NCI-H1436 (cell line): ENCODE results near the gene CYB5R4.
"Not testable (repeated sequence)": the region's sequence is repeated elsewhere in the genome, so short reads cannot be mapped to it uniquely, and the experiment has no call there.

Experiments used
- DNase-seq: peaks from one replicate; lab custom pipeline; 2025; lab: John Stamatoyannopoulos, UW

The CYB5R4 gene

DNA sequence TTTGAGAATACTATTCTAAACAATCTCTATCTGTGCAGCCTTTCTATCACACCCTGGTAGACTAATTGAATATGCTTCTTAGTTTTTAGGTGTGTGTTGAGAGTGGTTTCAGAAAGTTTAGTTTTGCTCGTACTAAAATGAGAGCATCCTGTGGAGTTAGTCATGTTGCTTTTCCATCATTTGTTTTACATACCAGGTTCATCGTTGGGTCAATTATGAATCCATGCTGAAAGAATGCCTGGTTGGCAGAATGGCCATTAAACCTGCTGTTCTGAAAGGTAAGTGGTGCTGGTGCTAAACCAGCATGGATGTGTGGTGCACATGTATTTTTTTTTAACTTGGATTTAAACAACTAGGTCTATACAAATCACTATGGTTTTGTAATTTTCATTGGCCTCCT is 49.3 kb downstream of the CYB5R4 start:
- DNase-seq: no peak

DNA sequence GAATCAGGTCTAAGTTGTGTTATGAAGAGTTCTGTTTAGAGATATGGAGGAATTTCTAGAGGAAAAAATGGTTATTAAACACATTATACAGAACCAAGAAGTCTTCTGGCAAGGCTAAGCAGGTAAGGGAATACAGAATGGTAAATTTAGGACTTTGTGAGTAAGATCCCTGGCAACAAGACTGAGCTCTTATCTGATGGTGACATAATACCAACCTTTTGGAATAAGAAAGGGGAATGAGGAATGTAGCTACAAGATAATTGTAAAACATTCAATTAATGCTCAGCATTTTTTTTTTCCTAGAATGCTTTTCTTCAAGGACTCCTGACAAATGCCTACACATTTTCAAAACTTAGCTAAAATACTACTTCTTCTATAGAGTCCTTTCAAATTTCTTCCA is 51.8 kb downstream of the CYB5R4 start:
- DNase-seq: no peak

DNA sequence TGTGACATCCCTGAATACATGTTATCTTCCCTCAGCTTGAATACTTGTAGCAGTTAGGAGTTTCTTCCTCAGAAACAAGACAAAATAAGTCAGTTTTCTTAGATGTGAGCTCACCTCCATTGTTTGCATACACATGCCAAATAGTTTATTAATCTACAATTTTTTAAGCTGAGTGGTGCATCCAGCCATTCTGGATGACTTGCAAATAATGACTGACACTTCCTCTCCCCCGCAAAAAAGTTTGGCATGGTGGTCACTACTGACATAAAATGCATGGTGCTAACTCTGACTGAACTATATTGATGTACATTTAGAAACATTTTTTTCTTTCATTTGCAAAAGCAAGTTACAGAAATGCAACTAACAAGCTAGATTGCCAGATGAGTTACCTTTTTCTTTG is 55.5 kb downstream of the CYB5R4 start:
- DNase-seq: no peak

DNA sequence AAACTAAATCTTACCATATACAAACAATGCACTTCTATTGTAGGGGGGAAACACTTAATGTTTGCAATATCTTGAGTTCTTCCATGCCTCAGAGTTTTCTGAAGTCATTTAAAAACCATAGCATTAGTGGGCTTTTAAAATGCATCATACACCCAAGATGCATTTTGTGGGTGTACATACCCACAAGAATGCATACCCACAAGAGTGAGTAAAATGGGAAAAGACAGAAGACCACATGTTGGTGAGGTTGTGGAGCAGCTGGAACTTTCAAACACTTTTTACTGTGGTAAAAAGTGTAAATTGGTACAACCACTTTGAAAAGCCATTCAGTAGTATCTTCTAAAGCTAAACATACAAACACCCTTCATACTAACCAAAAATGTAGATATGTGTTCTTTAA is 57.5 kb downstream of the CYB5R4 start:
- no peak for DNase-seq

DNA sequence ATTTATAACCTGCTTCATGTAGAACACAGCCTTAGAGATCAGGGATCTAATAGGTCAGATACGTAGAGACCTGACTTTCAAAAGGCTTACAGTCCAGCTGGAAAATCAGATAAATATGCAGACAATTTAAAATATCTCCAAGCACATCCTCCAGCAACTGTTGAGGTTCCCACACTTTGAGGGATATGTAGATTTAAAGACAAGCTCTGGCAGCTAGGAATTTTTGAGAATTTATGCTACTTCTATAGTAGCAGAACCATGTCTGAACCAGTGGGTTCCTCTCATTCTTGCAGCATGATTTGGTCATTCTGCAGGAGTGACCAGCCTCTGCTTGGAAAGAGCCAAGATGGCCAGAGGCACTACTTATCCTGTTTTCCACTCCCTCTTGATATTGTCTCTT is 60.5 kb downstream of the CYB5R4 start:
- DNase-seq: no peak

DNA sequence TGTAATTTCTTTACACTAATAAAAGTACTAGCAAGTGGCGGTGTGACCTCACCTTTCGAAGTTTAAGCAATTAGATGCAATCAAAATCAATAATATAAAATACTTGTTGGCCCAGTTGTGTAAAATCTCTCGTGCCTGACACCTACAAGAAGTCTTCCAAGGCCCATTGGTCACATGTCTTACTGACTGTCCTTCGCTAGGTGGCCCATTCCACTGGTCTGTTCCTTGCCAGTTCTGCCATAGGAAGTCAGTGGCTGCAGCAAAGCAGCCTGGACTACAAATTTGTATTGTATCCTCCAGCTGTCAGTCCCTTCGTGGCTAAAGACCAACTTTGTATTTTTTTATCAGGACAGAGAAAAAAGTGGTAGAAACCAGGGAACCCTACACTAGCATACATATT is 61.8 kb downstream of the CYB5R4 start:
- no peak for DNase-seq

DNA sequence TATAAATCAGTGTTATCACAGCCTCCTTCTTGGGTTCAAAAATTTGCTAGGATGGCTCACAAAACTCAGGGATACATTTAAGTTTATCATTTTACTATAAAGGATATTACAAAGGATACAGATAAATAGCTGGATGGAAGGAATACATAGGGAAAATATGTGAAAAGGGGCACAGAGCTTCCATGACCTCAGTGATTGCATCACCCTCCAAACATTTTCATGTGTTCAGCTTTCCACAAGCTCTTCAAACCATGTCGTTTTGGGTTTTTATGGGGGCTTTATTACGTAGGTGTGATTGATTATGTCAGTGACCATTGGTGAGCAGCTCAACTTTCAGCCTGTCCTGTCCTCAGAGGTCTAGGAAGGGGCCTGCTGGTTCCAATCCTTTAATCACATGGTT is 68.0 kb downstream of the CYB5R4 start:
- DNase-seq: no peak

DNA sequence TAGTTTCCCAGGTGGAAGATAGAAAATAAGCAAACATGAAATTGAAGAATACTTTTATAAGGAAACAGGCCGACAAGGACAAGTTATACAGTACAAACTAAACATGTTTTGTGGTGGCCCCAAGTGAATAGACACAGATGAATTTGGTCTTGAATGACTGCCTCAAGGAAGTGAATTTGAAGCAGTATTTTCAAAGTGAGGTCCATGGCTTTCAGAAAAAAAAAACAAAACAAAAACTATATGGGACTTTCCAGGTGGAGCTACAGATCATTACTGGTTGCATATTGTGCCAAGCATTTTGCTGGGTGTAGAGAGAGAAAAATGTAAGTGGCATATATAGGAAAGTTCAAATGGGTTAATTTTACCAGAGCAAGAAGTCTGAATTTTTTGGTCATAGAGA is 68.8 kb downstream of the CYB5R4 start:
- DNase-seq: no peak

DNA sequence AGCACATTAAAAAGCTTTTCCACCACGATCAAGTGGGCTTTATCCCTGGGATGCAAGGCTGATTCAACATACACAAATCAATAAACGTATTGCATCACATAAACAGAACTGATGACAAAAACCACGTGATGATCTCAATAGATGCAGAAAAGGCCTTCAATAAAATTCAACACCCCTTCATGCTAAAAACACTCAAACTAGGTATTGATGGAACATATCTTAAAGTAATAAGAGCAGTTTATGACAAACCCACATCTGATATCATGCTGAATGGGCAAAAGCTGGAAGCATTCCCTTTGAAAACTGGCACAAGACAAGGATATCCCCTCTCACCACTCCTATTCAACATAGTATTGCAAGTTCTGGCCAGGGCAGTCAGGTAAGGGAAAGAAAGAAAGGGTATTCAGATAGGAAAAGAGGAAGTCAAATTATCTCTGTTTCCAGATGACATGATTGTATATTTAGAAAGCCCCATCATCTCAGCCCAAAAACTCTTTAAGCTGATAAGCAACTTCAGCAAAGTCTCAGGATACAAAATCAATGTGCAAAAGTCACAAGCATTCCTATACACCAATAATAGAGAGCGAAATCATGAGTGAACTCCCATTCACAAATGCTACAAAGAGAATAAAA is 86.8 kb downstream of the CYB5R4 start:
- not testable (repeated sequence) for DNase-seq

DNA sequence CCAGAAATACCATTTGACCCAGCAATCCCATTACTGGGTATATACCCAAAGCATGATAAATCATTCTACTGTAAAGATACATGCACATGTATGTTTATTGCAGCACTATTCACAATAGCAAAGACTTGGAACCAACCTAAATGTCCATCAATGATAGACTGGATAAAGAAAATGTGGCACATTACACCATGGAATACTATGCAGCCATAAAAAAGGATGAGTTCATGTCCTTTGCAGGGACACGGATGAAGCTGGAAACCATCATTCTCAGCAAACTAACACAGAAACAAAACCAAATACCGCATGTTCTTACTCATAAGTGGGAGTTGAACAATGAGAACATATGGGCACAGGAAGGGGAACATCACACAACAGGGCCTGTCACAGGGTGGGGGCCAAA is 88.5 kb downstream of the CYB5R4 start:
- DNase-seq: not testable (repeated sequence)

DNA sequence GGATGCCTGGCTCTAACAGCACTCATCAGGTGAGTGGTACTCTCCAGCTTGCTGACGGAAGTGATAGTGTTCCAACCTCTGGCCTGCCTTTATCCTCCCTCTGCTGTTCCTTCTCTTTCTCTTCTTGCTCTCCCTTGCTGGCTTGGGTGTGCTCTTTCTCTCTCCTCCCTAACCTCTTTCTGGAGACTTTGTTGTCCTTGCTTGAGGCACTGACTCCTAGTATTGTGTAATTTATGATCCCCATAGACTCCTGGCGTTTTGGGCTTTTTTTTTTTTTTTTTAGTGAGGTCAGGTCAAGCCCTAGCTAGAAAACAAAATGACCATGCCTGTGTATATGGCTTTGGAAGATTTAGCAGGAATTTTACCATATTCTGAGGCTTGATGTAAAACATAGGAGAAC is 89.4 kb downstream of the CYB5R4 start:
- DNase-seq: no peak

DNA sequence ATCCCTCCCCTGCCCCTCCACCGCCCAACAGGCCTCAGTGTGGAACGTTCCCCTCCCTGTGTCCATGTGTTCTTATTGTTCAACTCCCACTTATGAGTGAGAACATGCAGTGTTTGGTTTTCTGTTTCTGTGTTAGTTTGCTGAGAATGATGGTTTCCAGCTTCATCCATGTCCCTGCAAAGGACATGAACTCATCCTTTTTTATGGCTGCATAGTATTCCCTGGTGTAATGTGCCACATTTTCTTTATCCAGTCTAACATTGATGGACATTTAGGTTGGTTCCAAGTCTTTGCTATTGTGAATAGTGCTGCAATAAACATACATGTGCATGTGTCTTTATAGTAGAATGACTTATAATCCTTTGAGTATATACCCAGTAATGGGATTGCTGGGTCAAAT is 91.9 kb downstream of the CYB5R4 start:
- not testable (repeated sequence) for DNase-seq

DNA sequence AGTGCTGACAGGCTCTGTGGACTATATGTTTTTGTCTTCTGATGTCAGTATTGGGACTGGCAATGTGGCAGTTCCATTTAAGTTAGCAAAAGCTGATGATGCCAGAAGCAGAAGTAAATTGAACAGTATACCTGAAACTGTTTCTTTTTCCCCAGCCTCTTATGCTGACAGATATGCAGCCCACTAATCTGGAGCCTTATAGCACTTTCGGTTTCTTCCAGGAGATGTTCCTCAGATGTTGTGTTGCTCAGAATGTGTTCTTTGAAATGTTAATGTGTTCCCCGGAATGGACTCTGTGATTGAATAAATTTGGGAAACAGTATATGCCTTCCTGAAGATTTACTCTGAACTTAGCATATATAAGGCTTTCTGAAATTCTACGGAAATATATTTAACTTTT is 93.3 kb downstream of the CYB5R4 start:
- no peak for DNase-seq

DNA sequence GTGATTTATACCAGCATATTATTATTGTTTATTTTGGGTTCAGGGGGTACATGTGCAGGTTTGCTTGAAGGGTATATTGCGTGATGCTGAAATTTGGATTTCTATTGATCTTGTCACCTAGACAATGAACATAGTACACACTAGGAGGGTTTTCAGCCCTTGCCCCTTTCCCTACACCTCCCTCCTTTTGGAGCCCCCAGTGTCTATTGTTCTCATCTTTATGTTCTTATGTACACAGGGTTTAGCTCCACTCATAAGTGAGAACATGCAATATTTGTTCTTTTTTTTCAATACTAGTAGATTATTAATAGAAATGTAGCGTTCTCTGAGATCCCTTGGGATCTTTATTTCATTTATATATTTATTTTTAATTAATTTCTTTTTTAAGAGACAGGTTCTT is 94.9 kb downstream of the CYB5R4 start:
- DNase-seq: no peak

DNA sequence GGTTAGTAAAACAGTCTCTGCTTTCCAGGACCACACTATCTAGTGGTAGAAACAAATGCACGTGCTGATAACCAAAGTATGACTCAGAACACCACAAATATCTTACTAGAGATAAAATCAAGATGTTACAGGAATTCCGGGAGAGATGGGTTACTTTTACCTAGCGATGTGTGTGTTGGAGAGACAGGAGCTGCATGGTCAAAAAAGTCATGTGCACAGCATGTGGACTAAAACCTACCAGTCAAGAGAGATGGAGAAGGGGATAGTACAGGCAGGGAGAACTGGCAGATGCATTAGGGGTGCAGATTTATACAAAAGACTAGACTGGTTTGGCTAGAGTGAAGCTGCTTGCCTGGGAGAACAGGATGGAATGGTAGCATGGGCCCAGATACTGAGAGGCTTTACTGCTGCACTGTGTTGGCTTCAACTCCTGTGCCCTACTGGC is 98.8 kb downstream of the CYB5R4 start:
- DNase-seq: no peak

DNA sequence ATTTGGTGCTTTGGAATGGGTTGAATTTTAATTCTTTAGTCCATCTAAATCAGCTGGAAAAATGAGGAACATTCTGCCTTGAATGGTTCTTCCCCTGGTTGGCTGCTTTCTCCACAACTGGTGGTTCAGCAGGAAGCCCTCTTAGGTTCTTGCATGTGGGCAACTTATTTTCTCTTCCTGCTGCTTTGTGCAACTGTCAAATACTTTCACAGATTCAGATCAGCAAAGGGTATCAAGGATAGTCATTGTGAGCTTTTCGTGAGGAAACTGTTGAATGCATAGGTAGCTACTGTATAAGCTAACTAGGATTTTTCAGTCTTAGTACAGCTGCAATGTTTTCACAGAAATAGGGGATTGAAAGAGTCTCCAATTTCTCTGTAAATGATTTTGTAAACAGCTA is 101.2 kb downstream of the CYB5R4 start:
- DNase-seq: no peak

DNA sequence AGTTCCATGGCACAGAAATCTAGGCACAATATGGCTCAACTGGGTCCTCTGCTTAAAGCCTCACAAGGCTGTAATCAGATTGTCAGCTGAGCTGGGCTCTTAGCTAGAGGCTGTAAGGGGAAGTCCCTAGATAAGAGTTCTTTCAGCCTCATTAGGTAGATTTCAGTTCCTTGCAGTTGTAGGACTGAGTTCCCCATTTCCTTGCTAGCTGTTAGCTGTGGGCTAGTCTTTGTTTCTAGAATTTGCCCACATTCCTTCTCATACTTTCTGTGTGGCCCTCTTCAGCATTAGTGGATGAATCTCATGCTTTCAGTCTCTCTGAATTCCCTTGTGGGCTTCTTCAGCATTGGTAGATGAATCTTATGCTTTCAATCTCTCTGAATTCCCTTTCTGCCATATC is 103.1 kb downstream of the CYB5R4 start:
- no peak for DNase-seq

DNA sequence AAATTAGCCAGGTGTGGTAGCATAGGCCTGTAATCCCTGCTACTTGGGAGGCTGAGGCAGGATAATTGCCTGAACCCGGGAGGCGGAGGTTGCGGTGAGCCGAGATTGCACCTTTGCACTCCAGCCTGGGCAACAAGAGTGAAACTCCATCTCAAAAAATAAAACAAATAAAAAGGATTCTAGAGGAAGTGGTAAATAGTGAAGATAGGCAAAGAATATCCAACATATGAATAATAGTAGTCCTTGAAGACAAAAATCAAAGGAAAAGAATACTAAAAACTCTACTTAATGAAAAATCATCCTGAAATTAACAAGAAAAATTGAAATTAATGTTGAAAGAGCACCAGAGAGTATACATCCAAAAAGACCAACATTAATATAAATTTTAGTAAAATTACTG is 107.0 kb downstream of the CYB5R4 start:
- DNase-seq: no peak

DNA sequence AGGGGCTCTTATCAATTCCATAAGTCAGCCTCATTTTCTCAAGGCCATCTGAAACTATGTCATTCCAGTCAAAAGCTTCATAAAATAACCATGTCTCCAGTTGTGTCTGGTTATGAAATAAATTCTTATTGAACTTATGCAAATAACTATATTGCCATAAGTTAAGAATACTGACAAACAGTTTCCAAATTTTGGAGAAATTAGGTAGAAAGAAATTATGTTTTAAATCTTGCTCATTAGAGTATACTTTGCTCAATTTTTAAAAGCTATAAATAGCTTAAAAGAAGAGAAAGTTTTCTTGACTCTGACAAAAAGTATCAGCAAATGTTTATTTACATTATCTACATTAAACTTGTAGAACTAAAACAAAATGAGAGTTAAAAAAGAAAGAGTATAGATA is 111.1 kb downstream of the CYB5R4 start:
- DNase-seq: no peak

DNA sequence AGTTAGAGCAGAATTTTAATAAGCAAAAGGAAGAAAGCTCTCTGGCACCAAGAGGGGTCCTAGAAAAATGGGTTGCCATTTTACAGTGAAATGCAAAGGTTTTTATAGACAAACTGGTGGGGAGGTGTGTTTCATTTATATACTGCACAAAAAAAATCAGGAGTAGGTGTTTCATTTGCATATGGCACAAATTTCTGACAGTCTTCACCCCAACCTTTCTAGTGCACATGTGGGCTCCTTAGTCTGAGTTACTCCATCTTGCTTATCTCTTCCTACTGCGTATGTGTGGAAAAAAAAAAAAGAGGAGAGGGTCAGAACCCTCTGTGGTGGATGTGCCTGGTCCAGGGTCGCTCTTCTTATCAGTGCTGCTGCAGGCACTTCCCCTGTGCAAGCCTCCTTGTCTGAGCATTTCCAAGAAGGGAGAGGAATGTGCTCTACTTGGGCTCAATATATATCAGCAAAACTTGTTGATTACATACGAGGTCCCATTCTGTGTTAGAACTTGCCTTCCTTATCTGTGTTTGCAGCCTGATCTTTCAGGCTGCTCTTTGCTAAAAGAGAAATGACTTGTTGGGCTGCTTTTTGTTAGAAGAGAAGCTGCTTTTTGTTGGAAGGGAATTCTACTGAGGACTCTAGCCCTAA is 115.0 kb downstream of the CYB5R4 start:
- no peak for DNase-seq

DNA sequence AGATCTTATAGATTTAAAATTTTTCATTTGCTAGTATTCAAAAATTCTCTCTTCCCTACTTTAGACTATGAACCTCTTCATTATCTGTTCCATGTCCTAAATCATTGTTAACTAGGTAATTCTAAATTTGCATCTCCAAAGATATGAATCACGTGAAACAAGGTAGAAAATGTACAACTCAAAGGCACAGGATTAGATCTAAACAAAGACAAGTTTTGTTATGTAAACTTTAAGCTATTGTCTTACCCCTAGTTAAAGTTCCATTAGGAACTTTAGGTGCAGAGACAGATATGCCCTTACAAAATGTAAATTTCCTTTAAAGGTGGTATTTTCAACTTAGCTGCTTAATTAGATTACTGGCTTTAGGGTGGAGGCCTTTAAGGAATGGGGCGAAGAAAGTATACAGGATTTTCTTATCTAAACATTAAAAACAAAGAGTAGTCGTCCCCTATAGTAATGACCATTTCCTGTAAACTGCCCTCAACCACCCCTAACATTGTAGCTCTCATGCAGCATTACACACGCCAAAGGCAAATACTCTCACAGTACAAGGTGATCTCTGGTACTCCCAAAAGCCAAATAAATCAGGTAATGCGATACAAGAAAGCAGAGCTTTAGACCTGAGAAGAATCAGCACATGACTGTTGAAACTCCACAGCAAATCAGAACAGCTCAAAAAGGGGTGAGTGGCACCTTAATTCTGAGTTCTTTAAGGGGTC is 116.7 kb downstream of the CYB5R4 start:
- DNase-seq: no peak

DNA sequence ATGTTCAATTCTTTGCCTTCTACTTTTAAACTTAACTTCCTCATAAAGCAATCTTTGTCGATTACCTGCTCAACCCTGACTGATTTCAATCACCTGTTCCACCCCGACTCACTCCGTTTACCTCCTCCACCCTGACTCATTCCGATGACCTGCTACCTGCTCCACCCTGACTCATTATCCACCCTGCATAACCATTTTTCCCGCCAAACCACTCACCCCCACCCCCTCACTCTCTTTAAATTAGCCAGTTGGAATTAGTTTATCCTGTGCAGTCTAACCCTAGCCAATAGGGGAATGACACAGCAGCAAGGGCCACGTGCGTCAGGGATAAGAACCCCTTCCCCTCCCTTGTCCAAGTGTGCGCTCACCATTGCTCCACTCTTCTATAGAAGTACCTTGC is 117.4 kb downstream of the CYB5R4 start:
- no peak for DNase-seq

DNA sequence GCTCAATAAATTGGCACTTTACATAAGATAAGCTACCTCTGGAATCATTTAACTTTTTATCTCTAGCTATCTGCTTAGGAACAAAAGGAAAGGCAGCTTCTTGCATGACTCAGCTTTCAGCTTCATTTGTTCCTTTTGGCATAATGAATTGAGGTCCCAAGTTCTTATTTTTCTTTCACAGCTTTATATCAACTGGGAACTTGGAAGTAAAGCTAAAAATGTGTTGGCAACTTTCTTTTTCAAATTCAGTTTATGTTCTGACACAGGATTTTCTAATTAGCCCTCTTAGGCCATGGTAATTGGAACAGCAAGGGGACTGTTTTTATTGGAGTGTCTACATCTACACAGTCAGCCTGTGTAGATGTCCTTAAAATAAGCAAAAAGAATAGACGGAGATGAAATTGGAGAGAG is 118.8 kb downstream of the CYB5R4 start:
- DNase-seq: no peak

DNA sequence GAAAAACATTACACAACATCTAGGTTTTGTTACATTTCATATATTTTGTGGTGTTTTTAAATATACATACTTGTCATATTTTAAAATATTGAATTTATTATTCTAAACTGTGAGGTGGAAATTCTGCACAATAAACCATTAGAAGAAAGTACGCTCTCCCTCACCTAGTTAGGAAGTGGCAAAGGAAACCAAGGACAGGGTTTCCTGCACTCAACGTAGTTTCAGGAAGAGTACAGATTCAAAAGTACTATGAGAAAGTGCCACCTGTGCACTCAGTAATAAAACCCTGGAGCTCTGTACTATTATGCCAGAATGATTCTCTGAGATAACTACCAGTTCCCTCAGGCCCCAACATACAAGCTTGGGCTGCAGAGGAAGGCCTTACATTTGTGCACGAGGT is 119.5 kb downstream of the CYB5R4 start:
- no peak for DNase-seq
